Measurements from ENCODE around the gene CYTH1. TPM values are rescaled to one million over a fixed set of nuclear protein-coding genes. Genes with fewer than 3 reads are reported as not detected.

The CYTH1 gene
- total and polyA plus RNA-seq, 2 donors (not counting 1 experiment from before 2014, with no cell fraction given), result 255 to 353 TPM

GRCh38 chr17:78797691-78798585 lies 15.9 kb upstream of the CYTH1 start:
- peaks cover 8% of the 10 kb centered on the region for H3K4me1 Mint-ChIP-seq
- peaks cover 27% of the 10 kb centered on the region for H4K20me1 ChIP-seq (ENCODE audit: control insufficient read depth, insufficient read depth, low read length, poor library complexity, severe bottlenecking)
- H3K27me3 ChIP-seq (replicated peaks in 1 of 4; ENCODE audit: control extremely low read depth in 1 of 4, control insufficient read depth in 3 of 4, insufficient read depth in 4 of 4, low read length in 3 of 4), result no peaks in the 10 kb centered on the region
- TF ChIP-seq CTCF (IDR thresholded peaks at IDR 0.05), result no peak
- TF ChIP-seq EZH2 (IDR thresholded peaks at IDR 0.05; ENCODE audit: borderline replicate concordance, insufficient read depth, low read depth, low read length, poor library complexity, severe bottlenecking), result no peak
- ATAC-seq (ENCODE audit: low read depth), result no peak
- ChIA-PET POLR2A (no interaction called here), CTCF (interaction anchor here (0.9 to 3.7 kb wide), 5 partner anchors 10 to 88 kb away, joined by 3 to 16 read pairs (median 3); no protein-coding TSS in a partner anchor)
- no peak overlapping the region for H2AFZ ChIP-seq (ENCODE audit: insufficient read depth, low read depth, low read length, poor library complexity, severe bottlenecking)
- no peaks in the 10 kb centered on the region for H3K4me1 ChIP-seq (ENCODE audit: control insufficient read depth in 2 of 2, insufficient read depth in 2 of 2, low read length in 2 of 2)
- no peak overlapping the region for H3K27ac ChIP-seq (ENCODE audit: low read length in 2 of 2)
- peaks cover 0 to 67% of the 10 kb centered on the region in 2 experiments for H3K36me3 ChIP-seq (replicated peaks in 1 of 2; ENCODE audit: control extremely low read depth in 1 of 2, control insufficient read depth in 1 of 2, extremely low read depth in 1 of 2, insufficient read depth in 2 of 2, low read length in 1 of 2)
- no peak overlapping the region for H3K4me3 Mint-ChIP-seq
- no peak overlapping the region for H3K27ac Mint-ChIP-seq
- no peaks in the 10 kb centered on the region for H3K9me3 ChIP-seq (ENCODE audit: control extremely low read depth in 1 of 3, control insufficient read depth in 2 of 3, insufficient read depth in 1 of 3, low read length in 2 of 3)
- DNase-seq, result no peak
- peaks cover 41% of the 10 kb centered on the region for H3K79me2 ChIP-seq (ENCODE audit: control insufficient read depth, insufficient read depth, low read length)
- H3K27me3 Mint-ChIP-seq, result no peaks in the 10 kb centered on the region
- no peak overlapping the region for H3K4me2 ChIP-seq (replicated peaks; ENCODE audit: low read depth, low read length, poor library complexity, severe bottlenecking)
- H3K9ac ChIP-seq (ENCODE audit: low read length), result no peak overlapping the region
- 95% methylated on average over 27 of the region's 28 CpGs for WGBS (ENCODE audit: insufficient coverage)
- H3K4me3 ChIP-seq (ENCODE audit: control extremely low read depth in 1 of 5, extremely low read depth in 1 of 5, insufficient read depth in 1 of 5, low read depth in 2 of 5, low read length in 4 of 5), result no peak overlapping the region
- intact Hi-C loops (cut with micrococcal nuclease), result loop anchor here (5.0 kb wide), 1 partner anchor 91 kb away; no protein-coding TSS in a partner anchor
- H3K9me3 Mint-ChIP-seq (ENCODE audit: insufficient read depth), result no peaks in the 10 kb centered on the region

GRCh38 chr17:78797213-78797612 lies 15.1 kb upstream of the CYTH1 start:
- Histone ChIP-seq H3K9me3 (ENCODE audit: control extremely low read depth in 1 of 3, control insufficient read depth in 2 of 3, insufficient read depth in 1 of 3, low read length in 2 of 3) (no peaks in the 10 kb centered on the region), H3K4me2 (replicated peaks; ENCODE audit: low read depth, low read length, poor library complexity, severe bottlenecking) (no peak overlapping the region), H3K27me3 (replicated peaks in 1 of 4; ENCODE audit: control extremely low read depth in 1 of 4, control insufficient read depth in 3 of 4, insufficient read depth in 4 of 4, low read length in 3 of 4) (no peaks in the 10 kb centered on the region), H3K27ac (ENCODE audit: low read length in 2 of 2) (no peak overlapping the region), H2AFZ (ENCODE audit: insufficient read depth, low read depth, low read length, poor library complexity, severe bottlenecking) (no peak overlapping the region), H3K4me3 (ENCODE audit: control extremely low read depth in 1 of 5, extremely low read depth in 1 of 5, insufficient read depth in 1 of 5, low read depth in 2 of 5, low read length in 4 of 5) (no peak overlapping the region), H3K79me2 (ENCODE audit: control insufficient read depth, insufficient read depth, low read length) (peaks cover 34% of the 10 kb centered on the region), H3K4me1 (ENCODE audit: control insufficient read depth in 2 of 2, insufficient read depth in 2 of 2, low read length in 2 of 2) (no peaks in the 10 kb centered on the region), H3K36me3 (replicated peaks in 1 of 2; ENCODE audit: control extremely low read depth in 1 of 2, control insufficient read depth in 1 of 2, extremely low read depth in 1 of 2, insufficient read depth in 2 of 2, low read length in 1 of 2) (peaks cover 0 to 62% of the 10 kb centered on the region in 2 experiments), H4K20me1 (ENCODE audit: control insufficient read depth, insufficient read depth, low read length, poor library complexity, severe bottlenecking) (peaks cover 20% of the 10 kb centered on the region), H3K9ac (ENCODE audit: low read length) (no peak overlapping the region)
- H3K9me3 Mint-ChIP-seq (ENCODE audit: insufficient read depth), result no peaks in the 10 kb centered on the region
- DNase-seq, result no peak
- TF ChIP-seq EZH2 (IDR thresholded peaks at IDR 0.05; ENCODE audit: borderline replicate concordance, insufficient read depth, low read depth, low read length, poor library complexity, severe bottlenecking) (no peak), CTCF (IDR thresholded peaks at IDR 0.05) (no peak)
- ChIA-PET CTCF (interaction anchor here (0.9 to 3.7 kb wide), 2 partner anchors 62 to 87 kb away, joined by 3 to 16 read pairs; no protein-coding TSS in a partner anchor), POLR2A (no interaction called here)
- H3K27ac Mint-ChIP-seq, result no peak overlapping the region
- intact Hi-C loops (cut with micrococcal nuclease), result loop anchor here (5.0 kb wide), 1 partner anchor 90 kb away; no protein-coding TSS in a partner anchor
- no peak overlapping the region for H3K4me3 Mint-ChIP-seq
- peaks cover 8% of the 10 kb centered on the region for H3K4me1 Mint-ChIP-seq
- no peak for ATAC-seq (ENCODE audit: low read depth)
- 97% methylated on average over 11 of the region's 11 CpGs for WGBS (ENCODE audit: insufficient coverage)
- H3K27me3 Mint-ChIP-seq, result no peaks in the 10 kb centered on the region

Data from B cell (primary cell).